GM12892 (cell line): ENCODE measurements around the gene DHRSX.
"Not testable (repeated sequence)": the region's sequence is repeated elsewhere in the genome, so short reads cannot be mapped to it uniquely, and the experiment has no call there.

Source experiments
- DNase-seq: peaks from one replicate; pipeline ENCODE4 v3.0.0; 2011; ENCODE audit not compliant: insufficient read length
- FAIRE-seq: peaks from 2 replicates; lab custom pipeline; 2011; peaks lifted over from hg19 to GRCh38; lab: Jason Lieb, UNC
- POLR2A ChIP-seq: IDR thresholded peaks from 2 replicates; pipeline ENCODE4 v1.6.1; 2011; ENCODE audit warnings: low read depth, low read length, control low read depth
- POLR2AphosphoS5 ChIP-seq: IDR thresholded peaks from 2 replicates; pipeline ENCODE4 v1.6.1; 2011; ENCODE audit warnings: low read depth, low read length, control low read depth
- TAF1 ChIP-seq: IDR thresholded peaks from 2 replicates; pipeline ENCODE4 v1.6.1; 2011; ENCODE audit warnings: low read depth, mild to moderate bottlenecking, control low read depth, low read length, borderline replicate concordance

DHRSX gene

GRCh38 chrX:2351999-2352995 is 148.5 kb downstream of the DHRSX start:
- TF ChIP-seq POLR2A: no peak
- TF ChIP-seq POLR2AphosphoS5: no peak
- no peak for TF ChIP-seq TAF1
- no peak for DNase-seq
- FAIRE-seq: no peak

- FAIRE-seq (no peak), DNase-seq (no peak)
- TF ChIP-seq POLR2AphosphoS5: no peak
- TF ChIP-seq TAF1: no peak
- no peak for TF ChIP-seq POLR2A
Observed at GRCh38 chrX:2351321-2351720, 149.5 kb downstream of the DHRSX start.

- FAIRE-seq, DNase-seq: not testable (repeated sequence)
Observed at GRCh38 chrX:2350703-2351102, 150.1 kb downstream of the DHRSX start.

- FAIRE-seq, DNase-seq: not testable (repeated sequence)
Observed at GRCh38 chrX:2350036-2350435, 150.7 kb downstream of the DHRSX start.

GRCh38 chrX:2348211-2348610 is 152.6 kb downstream of the DHRSX start:
- no peak for TF ChIP-seq POLR2AphosphoS5
- TF ChIP-seq POLR2A: no peak
- no peak for TF ChIP-seq TAF1
- FAIRE-seq (no peak), DNase-seq (no peak)

- DNase-seq (no peak), FAIRE-seq (no peak)
- TF ChIP-seq POLR2AphosphoS5 (no peak), TAF1 (no peak), POLR2A (no peak)
Observed at GRCh38 chrX:2346158-2346557, 154.6 kb downstream of the DHRSX start.

- FAIRE-seq (no peak), DNase-seq (no peak)
- TF ChIP-seq POLR2AphosphoS5: no peak
- no peak for TF ChIP-seq POLR2A
- TF ChIP-seq TAF1: no peak
Observed at GRCh38 chrX:2345562-2345961, 155.2 kb downstream of the DHRSX start.

GRCh38 chrX:2343413-2343812 is 157.4 kb downstream of the DHRSX start:
- no peak for TF ChIP-seq POLR2A
- TF ChIP-seq TAF1: no peak
- no peak for TF ChIP-seq POLR2AphosphoS5
- DNase-seq (no peak), FAIRE-seq (no peak)

- TF ChIP-seq TAF1 (no peak), POLR2A (no peak), POLR2AphosphoS5 (no peak)
- FAIRE-seq (no peak), DNase-seq (no peak)
Observed at GRCh38 chrX:2342874-2343273, 157.9 kb downstream of the DHRSX start.

GRCh38 chrX:2342281-2342688 is 158.5 kb downstream of the DHRSX start:
- no peak for DNase-seq
- no peak for TF ChIP-seq POLR2A
- TF ChIP-seq TAF1: no peak
- TF ChIP-seq POLR2AphosphoS5: no peak
- FAIRE-seq: no peak

- DNase-seq (no peak), FAIRE-seq (no peak)
- no peak for TF ChIP-seq TAF1
- no peak for TF ChIP-seq POLR2A
- TF ChIP-seq POLR2AphosphoS5: no peak
Observed at GRCh38 chrX:2340991-2341390, 159.8 kb downstream of the DHRSX start.

GRCh38 chrX:2336181-2336580 is 164.6 kb downstream of the DHRSX start:
- no peak for DNase-seq
- TF ChIP-seq POLR2AphosphoS5: no peak
- no peak for TF ChIP-seq POLR2A
- TF ChIP-seq TAF1: no peak
- no peak for FAIRE-seq
